ENCODE data around the gene CBX4.
A peak's percentile ranks its signal among the peaks of the same experiment; 100 is the strongest.

The CBX4 gene

GRCh38 chr17:79799538-79800324, 39.5 kb downstream of the CBX4 start:
- peaks cover 71 to 81% (median 73%) of the 10 kb centered on the region in 11 experiments for H3K27me3 ChIP-seq
- H3K4me2 ChIP-seq: peak overlapping the region; percentile 70 to 98 (median 91)
- peaks cover 5 to 7% (median 6%) of the 10 kb centered on the region in 11 experiments; a peak in 21 of 22 replicates for H3K36me3 ChIP-seq
- peaks cover 0 to 86% (median 76%) of the 10 kb centered on the region in 11 experiments; a peak in 20 of 22 replicates for H4K20me1 ChIP-seq
- H3K27ac ChIP-seq: no peak overlapping the region
- no peak overlapping the region for H3K9ac ChIP-seq
- H3K9me3 ChIP-seq (replicated peaks in 1 of 11): peaks cover 0 to 10% (median 0%) of the 10 kb centered on the region in 11 experiments; a peak in 2 of 22 replicates
- no peak for TF ChIP-seq Cebpa-rat (IDR thresholded peaks at IDR 0.05)
- peak overlapping the region in 9 of 10 experiments; percentile 38 to 74 (median 51); a peak in 11 of 20 replicates for H3K4me3 ChIP-seq
- peaks cover 61 to 76% (median 70%) of the 10 kb centered on the region in 10 experiments for H3K4me1 ChIP-seq

DNA sequence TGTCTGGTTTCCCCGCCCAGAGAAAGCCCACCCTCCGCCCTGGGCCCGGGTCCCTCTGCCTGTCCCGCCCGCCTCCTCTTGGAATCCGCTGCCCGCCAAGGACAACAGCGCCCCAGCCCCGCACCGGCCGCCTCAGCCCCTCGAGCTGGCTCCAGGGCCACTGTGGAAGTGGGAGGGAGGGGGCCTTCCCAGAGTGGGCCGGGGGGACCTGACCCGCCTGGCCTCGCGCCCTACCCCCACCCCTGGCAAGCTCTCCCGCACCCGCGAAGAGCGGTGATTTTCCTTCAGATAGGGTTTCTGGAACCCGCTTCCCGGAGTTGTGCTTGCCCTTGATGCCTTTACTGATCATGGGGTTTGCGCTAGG, 40.1 kb downstream of the CBX4 start:
- Histone ChIP-seq H3K9me3 (replicated peaks in 1 of 11) (peaks cover 0 to 10% (median 0%) of the 10 kb centered on the region in 11 experiments; a peak in 2 of 22 replicates), H3K27me3 (peaks cover 65 to 81% (median 72%) of the 10 kb centered on the region in 11 experiments), H3K27ac (no peak overlapping the region), H3K4me1 (peaks cover 56 to 73% (median 64%) of the 10 kb centered on the region in 10 experiments), H3K4me3 (peak overlapping the region in 2 of 10 experiments; percentile 1 to 74; a peak in 1 of 20 replicates), H3K36me3 (peaks cover 8 to 12% (median 10%) of the 10 kb centered on the region in 11 experiments; a peak in 21 of 22 replicates), H3K9ac (no peak overlapping the region), H4K20me1 (peaks cover 0 to 86% (median 76%) of the 10 kb centered on the region in 11 experiments; a peak in 20 of 22 replicates), H3K4me2 (peak overlapping the region in 10 of 11 experiments; percentile 81 to 98 (median 92); a peak in 17 of 22 replicates)
- TF ChIP-seq Cebpa-rat (IDR thresholded peaks at IDR 0.05): no peak

- H3K4me1 ChIP-seq: peaks cover 50 to 71% (median 58%) of the 10 kb centered on the region in 10 experiments
- H3K36me3 ChIP-seq: peaks cover 8 to 18% (median 11%) of the 10 kb centered on the region in 11 experiments; a peak in 21 of 22 replicates
- peaks cover 65 to 81% (median 72%) of the 10 kb centered on the region in 11 experiments for H3K27me3 ChIP-seq
- H3K4me3 ChIP-seq: peak overlapping the region; percentile 48 to 87 (median 66)
- H3K4me2 ChIP-seq: peak overlapping the region; percentile 79 to 98 (median 91)
- H3K27ac ChIP-seq: no peak overlapping the region
- no peak for TF ChIP-seq Cebpa-rat (IDR thresholded peaks at IDR 0.05)
- peaks cover 5 to 86% (median 76%) of the 10 kb centered on the region in 11 experiments; a peak in 20 of 22 replicates for H4K20me1 ChIP-seq
- H3K9me3 ChIP-seq (replicated peaks in 1 of 11): peaks cover 0 to 5% (median 0%) of the 10 kb centered on the region in 11 experiments; a peak in 2 of 22 replicates
- peak overlapping the region in 5 of 11 experiments; percentile 48 to 62 (median 55); a peak in 8 of 22 replicates for H3K9ac ChIP-seq
Measured at GRCh38 chr17:79798299-79799173, 40.7 kb downstream of the CBX4 start.

- Histone ChIP-seq H3K9ac (peak overlapping the region in 9 of 11 experiments; percentile 24 to 76 (median 60); a peak in 13 of 22 replicates), H3K4me1 (peaks cover 43 to 64% (median 51%) of the 10 kb centered on the region in 10 experiments), H4K20me1 (peaks cover 11 to 86% (median 76%) of the 10 kb centered on the region in 11 experiments; a peak in 20 of 22 replicates)
Measured at GRCh38 chr17:79797492-79798298, 41.5 kb downstream of the CBX4 start.

DNA sequence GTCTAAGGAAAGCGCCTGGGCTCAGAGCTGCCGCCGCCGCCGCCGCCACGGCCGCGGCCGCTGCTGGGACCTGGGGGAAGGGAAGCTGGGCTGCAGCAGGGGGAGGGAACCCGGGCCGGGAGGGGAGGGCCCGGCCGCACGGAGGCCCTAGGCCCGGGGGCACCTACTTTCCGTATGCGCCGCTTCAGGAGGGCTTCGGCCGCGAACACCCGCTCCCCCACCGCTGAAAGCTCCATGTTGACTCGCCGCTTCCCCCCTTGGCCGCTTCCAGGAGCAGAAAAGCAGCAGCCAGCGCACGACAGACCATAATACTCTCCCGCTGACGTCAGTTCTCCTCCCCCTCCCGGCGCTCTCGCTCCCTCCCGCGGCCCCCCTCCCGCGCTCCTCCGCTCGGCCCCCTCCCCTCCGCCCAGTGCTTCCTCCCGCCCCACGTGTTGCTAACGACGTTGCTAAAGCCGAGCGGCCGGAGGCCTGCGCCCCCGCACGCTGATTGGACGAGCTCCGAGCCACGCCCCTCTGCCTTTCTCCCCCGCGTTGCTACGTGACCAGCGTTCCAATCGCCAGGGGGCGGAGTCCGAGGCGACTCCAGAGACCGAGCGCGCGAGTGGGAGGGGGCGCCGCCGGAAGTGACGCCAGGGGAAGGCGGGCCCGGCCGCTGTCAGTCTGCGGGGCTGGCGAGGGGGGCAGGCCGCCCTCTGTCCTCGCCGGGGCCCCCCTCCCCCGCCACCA, 42.3 kb downstream of the CBX4 start, which contains the start of gene CBX8:
Gene CBX8 (minus strand): TSS at position 315 of the 729 bp plus-strand sequence. CDS start 79 bp downstream, at position 236.
- H4K20me1 ChIP-seq: peaks cover 11 to 85% (median 75%) of the 10 kb centered on the region in 11 experiments; a peak in 20 of 22 replicates
- H3K4me1 ChIP-seq: peaks cover 43 to 64% (median 51%) of the 10 kb centered on the region in 10 experiments
- H3K27ac ChIP-seq: peak within 1 kb of the TSS; percentile 64 to 79 (median 75); a peak in 21 of 22 replicates
- TF ChIP-seq Cebpa-rat (IDR thresholded peaks at IDR 0.05): no peak
- peak within 1 kb of the TSS; percentile 80 to 99 (median 94) for H3K4me2 ChIP-seq
- H3K27me3 ChIP-seq: peaks cover 64 to 81% (median 72%) of the 10 kb centered on the region in 11 experiments
- H3K4me3 ChIP-seq: peak within 1 kb of the TSS; percentile 67 to 87 (median 74)
- peak within 1 kb of the TSS; percentile 76 to 87 (median 83) for H3K9ac ChIP-seq
- peaks cover 8 to 23% (median 16%) of the 10 kb centered on the region in 11 experiments; a peak in 21 of 22 replicates for H3K36me3 ChIP-seq
- H3K9me3 ChIP-seq (replicated peaks in 1 of 11): no peaks in the 10 kb centered on the region

More at GRCh38 chr17:79797492-79798298, 41.5 kb downstream of the CBX4 start:
- Histone ChIP-seq H3K36me3 (peaks cover 8 to 23% (median 16%) of the 10 kb centered on the region in 11 experiments; a peak in 21 of 22 replicates), H3K4me2 (peak overlapping the region; percentile 79 to 98 (median 91)), H3K9me3 (replicated peaks in 1 of 11) (no peaks in the 10 kb centered on the region), H3K27ac (peak overlapping the region in 3 of 11 experiments; percentile 53 to 71 (median 68); a peak in 5 of 22 replicates), H3K4me3 (peak overlapping the region; percentile 57 to 87 (median 72)), H3K27me3 (peaks cover 65 to 81% (median 72%) of the 10 kb centered on the region in 11 experiments)
- TF ChIP-seq Cebpa-rat (IDR thresholded peaks at IDR 0.05): no peak

DNA sequence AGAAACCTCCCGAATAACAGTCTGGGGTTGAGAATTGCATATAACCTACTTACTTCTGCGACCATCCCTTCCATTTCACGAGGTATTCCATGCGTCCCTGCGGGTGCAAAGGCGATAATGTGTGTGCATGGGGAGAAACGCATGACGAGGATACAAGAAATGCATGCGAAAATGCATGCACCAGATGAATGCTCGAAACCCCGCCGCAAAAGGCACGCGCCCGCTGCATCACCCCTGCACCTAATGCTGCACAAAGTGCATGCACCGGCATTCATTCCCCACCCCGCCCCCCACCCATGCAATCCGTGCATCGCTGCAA, 42.8 kb downstream of the CBX4 start:
- Histone ChIP-seq H3K4me1 (peaks cover 46 to 63% (median 51%) of the 10 kb centered on the region in 10 experiments), H3K27ac (peak overlapping the region in 10 of 11 experiments; percentile 64 to 79 (median 74); a peak in 15 of 22 replicates)

More for the DNA sequence above, 42.8 kb downstream of the CBX4 start:
- H3K4me3 ChIP-seq: peak overlapping the region; percentile 67 to 87 (median 74)
- peaks cover 11 to 85% (median 75%) of the 10 kb centered on the region in 11 experiments; a peak in 20 of 22 replicates for H4K20me1 ChIP-seq
- H3K27me3 ChIP-seq: peaks cover 64 to 81% (median 72%) of the 10 kb centered on the region in 11 experiments
- H3K9ac ChIP-seq: peak overlapping the region; percentile 76 to 87 (median 83)
- no peaks in the 10 kb centered on the region for H3K9me3 ChIP-seq (replicated peaks in 1 of 11)
- TF ChIP-seq Cebpa-rat (IDR thresholded peaks at IDR 0.05): no peak
- peak overlapping the region; percentile 80 to 99 (median 93) for H3K4me2 ChIP-seq
- H3K36me3 ChIP-seq: peaks cover 8 to 23% (median 16%) of the 10 kb centered on the region in 11 experiments; a peak in 21 of 22 replicates
